ENCODE data around the gene EXOC2.
"Not testable (repeated sequence)": the region's sequence is repeated elsewhere in the genome, so short reads cannot be mapped to it uniquely, and the experiment has no call there.

Gene EXOC2

GRCh38 chr6:710601-711571 lies 17.9 kb upstream of the EXOC2 start:
- DNase-seq (ENCODE audit: low read depth) = peak; percentile 19

GRCh38 chr6:709471-710056 lies 16.6 kb upstream of the EXOC2 start:
- DNase-seq (ENCODE audit: low read depth) = no peak

GRCh38 chr6:708237-708598 lies 15.3 kb upstream of the EXOC2 start:
- DNase-seq (ENCODE audit: low read depth) = no peak

- no peak for DNase-seq (ENCODE audit: low read depth)
Measured at GRCh38 chr6:707576-708236, 14.8 kb upstream of the EXOC2 start.

GRCh38 chr6:706819-707381 lies 14.0 kb upstream of the EXOC2 start:
- DNase-seq (ENCODE audit: low read depth) = no peak

- no peak for DNase-seq (ENCODE audit: low read depth)
Measured at GRCh38 chr6:706146-706545, 13.2 kb upstream of the EXOC2 start.

- DNase-seq (ENCODE audit: low read depth) = no peak
Measured at GRCh38 chr6:705047-705446, 12.1 kb upstream of the EXOC2 start.

GRCh38 chr6:704046-704445 lies 11.1 kb upstream of the EXOC2 start:
- DNase-seq (ENCODE audit: low read depth) = no peak

- DNase-seq (ENCODE audit: low read depth) = no peak
Measured at GRCh38 chr6:703552-703951, 10.6 kb upstream of the EXOC2 start.

- DNase-seq (ENCODE audit: low read depth) = no peak
Measured at GRCh38 chr6:701700-702479, 9.0 kb upstream of the EXOC2 start.

- no peak for DNase-seq (ENCODE audit: low read depth)
Measured at GRCh38 chr6:701215-701614, 8.3 kb upstream of the EXOC2 start.

- no peak for DNase-seq (ENCODE audit: low read depth)
Measured at GRCh38 chr6:700490-700889, 7.6 kb upstream of the EXOC2 start.

- no peak for DNase-seq (ENCODE audit: low read depth)
Measured at GRCh38 chr6:699319-699718, 6.4 kb upstream of the EXOC2 start.

GRCh38 chr6:694431-695126 lies 1.6 kb upstream of the EXOC2 start:
- not testable (repeated sequence) for DNase-seq (ENCODE audit: low read depth)

GRCh38 chr6:693723-694009 lies 727 bp upstream of the EXOC2 start:
- no peak for DNase-seq (ENCODE audit: low read depth)

- DNase-seq (ENCODE audit: low read depth) = peak; percentile 47
Measured at GRCh38 chr6:692356-692851, 535 bp downstream of the EXOC2 start.

- no peak for DNase-seq (ENCODE audit: low read depth)
Measured at GRCh38 chr6:689223-689622, 3.7 kb downstream of the EXOC2 start.

- DNase-seq (ENCODE audit: low read depth) = no peak
Measured at GRCh38 chr6:686497-686896, 6.4 kb downstream of the EXOC2 start.

GRCh38 chr6:684831-685636 lies 7.9 kb downstream of the EXOC2 start:
- DNase-seq (ENCODE audit: low read depth) = no peak

GRCh38 chr6:683742-684440 lies 9.0 kb downstream of the EXOC2 start:
- no peak for DNase-seq (ENCODE audit: low read depth)

Data from activated gamma-delta T cell treated with anti-CD3 and anti-CD28 coated beads, Interleukin-2, amount 50 U/mL, for 16 hours (primary cell).